Daoy (cell line): ENCODE results near the gene SLC12A4. TPM values are rescaled to one million over a fixed set of nuclear protein-coding genes. Genes with fewer than 3 reads are reported as not detected.

Experiments used
- DNase-seq: peaks from one replicate; pipeline ENCODE4 v3.0.0-alpha.2; 2015; ENCODE audit warnings: low read depth
- total RNA-seq: library from RNA; depleted of rRNA; stranded (reverse); fragments of >200 nt; shearing (Covaris generic); gene quantifications from 2 replicates; pipeline ENCODE4 v1.2.3, GENCODE V29; 2014

SLC12A4 gene
- total RNA-seq, 1 experiment from 2014 or later, result 13.5 TPM

DNA sequence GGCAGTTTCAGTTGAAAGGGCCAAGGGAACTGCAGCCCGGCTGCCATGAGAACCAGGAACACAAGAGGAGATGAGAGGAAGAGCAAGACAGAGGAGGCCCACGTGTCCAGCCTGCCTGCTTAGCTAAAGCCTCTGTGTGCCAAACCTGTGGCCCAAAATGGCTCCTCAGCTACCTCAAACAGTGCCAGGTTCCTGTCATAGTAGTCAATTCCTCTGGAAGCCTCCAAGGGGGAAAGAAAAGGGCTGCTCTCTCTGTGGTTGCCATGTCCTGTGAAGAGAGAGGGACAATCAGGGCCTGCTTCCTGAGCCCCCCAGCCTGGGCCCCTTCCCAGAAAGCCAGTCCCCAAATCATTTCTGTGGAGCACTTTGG is 5.2 kb downstream of the SLC12A4 start:
- DNase-seq, result no peak

DNA sequence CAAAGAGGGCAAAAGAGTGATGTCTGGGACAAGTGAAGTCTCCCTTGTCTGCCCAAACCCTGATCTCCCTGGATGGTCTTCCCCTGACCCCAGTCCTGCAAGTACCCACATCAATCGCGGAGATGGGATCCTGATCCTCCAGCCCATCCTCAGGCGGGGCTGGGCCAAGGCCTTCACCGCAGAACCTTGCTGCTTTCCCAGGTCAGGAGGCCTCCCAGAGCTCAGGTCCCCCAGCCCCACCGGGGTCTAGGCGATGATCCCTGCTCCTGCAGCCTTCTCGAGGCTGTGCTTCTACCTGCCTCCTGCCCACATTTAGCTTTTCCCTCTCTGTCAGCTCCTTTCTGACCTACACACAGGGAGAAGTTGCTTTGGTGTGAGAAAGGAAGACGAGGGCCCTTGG is 6.3 kb downstream of the SLC12A4 start:
- DNase-seq, result no peak

DNA sequence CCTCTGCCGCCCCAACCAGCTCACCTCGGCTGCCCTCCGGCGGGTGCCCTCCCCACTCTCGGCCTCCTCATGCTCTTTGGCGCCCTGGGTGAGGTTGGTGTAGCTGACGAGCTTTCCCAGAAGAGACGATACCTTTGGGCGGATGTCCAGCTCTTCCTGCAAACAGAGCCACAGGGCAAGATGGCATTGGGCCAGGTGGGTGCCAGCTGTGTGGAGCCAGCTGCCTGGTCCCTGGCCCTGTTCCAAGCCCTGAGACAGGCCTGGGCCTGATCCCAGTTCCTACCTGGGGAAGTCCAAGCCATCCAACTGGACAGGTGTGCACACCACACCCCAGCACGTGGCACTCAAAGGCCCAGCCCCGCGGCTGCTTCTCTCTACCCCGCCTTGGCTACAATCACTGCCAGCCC is 6.9 kb downstream of the SLC12A4 start:
- DNase-seq, result no peak

GRCh38 chr16:67959536-67960329 is 8.7 kb downstream of the SLC12A4 start:
- DNase-seq, result peak; percentile 66

DNA sequence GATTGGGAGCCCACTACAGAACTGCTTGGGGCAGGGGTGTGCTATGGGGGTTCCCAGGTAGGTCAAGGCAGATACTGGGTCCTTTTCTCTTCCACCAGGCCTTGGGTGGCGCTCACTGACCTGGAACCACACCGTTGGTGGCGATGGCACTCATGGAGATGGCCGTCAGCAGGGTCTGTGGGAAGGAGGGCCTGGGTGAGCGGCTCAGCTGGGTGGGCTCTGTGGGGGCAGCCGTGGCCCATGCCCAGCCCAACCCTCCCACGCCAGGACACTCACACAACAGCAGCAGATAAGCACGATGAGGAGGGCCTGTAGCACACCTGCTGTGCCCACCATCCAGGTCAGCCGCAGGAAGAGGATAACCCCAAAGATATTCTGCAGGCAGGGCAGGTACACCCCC is 10.8 kb downstream of the SLC12A4 start:
- no peak for DNase-seq

- no peak for DNase-seq
These were observed 13.8 kb downstream of the SLC12A4 start for GRCh38 chr16:67954421-67955196.

DNA sequence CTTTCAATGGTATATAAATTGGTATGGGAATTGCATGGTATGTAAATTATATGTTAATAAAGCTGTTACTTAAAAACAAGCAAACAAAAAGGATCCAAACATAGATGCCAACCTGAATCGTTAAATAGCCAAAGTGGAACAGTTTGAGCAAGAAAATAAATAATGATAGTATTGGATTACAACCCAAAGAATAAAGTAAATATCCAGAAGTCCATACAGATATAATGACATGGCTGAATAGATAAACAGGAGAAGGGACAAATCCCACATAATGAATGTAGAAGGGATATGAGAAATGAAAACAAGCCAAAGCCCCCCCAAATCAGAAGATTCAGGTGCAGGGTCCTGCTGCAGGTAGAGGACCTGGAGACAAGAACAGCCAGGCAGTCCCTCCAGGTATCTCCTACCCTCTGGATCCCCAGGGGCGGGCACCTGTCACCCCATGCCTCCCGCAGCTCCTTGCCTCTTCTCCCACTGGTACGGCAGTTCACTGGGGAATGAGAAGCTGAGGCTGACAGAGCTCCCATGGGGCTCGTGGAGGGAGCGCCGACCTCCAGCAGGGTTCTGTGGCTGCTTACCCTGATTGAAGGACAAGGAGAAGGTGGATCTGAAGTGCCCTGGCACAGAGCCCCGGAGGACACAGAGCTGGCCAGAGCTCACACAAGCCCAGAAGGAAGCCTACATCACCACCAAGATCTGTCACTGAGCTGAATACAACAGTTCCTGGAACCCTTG is 14.6 kb downstream of the SLC12A4 start:
- DNase-seq, result no peak

- DNase-seq, result no peak
These were observed 17.0 kb downstream of the SLC12A4 start for GRCh38 chr16:67951485-67951884.

DNA sequence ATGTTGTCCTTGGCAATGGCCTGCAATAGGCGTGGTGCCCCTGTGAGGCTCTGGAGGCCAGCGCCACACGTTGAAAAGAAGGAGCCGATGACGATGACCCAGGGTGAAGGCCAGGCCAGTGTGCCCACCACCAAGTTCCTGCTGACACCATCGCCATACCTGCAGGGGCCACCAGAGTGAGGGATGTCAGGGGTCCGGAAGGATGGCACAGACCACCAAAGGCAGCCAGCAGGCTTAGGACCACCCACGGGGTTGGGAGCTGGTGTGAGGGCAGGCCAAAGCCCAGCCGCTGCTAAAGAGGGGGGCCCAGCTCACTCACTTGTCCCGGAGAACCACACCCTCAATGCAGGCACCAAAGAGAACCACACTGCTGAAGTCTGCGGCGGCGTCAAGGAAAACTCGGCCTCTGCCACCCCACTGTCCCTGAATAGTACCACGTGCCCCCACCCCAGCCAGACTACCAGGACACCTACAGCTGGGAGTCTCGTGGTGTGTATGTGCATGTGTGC is 18.0 kb downstream of the SLC12A4 start:
- no peak for DNase-seq

GRCh38 chr16:67949645-67950044 is 18.8 kb downstream of the SLC12A4 start:
- DNase-seq, result no peak

- no peak for DNase-seq
These were observed 20.4 kb downstream of the SLC12A4 start for GRCh38 chr16:67948015-67948414.

DNA sequence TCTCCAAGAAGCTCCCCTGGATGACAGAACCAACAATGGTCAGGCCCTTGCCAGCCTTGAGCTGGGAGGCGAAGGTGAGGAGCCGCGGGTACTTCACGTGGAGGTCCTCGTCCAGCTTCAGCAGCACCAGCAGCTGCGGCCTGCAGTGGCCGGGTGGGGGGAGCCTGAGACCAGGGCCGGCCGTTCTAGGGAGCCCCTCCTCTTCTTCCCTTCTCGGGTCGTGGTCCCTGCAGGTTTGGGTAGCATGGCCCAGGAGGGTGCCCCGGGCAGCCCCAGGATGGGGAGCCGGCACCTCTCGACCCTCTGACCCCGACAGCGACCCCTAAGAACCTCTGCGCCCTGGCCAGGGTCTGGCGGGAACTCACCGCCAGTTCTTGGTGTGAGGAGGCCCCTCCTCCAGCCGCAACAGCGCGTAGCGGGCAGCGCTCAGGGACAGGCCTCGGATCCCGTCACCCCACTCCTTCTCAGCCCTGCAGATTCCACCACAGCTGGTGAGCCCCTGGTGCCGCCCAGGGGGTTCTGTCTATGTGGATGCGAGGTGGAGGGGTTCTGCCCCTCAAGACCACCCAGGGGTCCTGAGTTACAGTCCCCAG is 21.4 kb downstream of the SLC12A4 start:
- DNase-seq, result no peak

DNA sequence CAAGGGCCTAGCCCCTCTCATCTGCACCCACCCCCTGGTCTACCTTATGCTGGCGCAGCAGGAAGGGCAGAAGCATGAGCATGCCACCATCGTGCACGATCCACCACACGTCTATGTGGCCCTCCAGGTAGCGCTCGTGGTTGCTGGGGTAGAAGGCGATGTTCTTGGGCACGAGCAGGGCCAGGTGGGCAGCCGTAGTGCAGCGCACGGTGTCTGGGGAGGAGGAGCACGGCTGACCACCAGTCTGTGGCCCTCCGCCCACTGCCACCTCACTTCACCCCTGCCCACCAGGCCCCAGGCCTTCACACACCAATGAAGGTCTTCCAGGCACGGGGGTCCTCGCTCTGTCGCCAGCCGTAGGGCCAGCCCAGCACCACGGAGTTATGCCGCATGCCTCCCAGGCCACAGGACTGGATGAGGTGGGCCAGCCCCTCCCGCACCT is 22.3 kb downstream of the SLC12A4 start:
- no peak for DNase-seq

GRCh38 chr16:67945392-67945933 is 23.0 kb downstream of the SLC12A4 start:
- DNase-seq, result no peak

- DNase-seq, result no peak
These were observed 23.6 kb downstream of the SLC12A4 start for GRCh38 chr16:67944690-67945391.

DNA sequence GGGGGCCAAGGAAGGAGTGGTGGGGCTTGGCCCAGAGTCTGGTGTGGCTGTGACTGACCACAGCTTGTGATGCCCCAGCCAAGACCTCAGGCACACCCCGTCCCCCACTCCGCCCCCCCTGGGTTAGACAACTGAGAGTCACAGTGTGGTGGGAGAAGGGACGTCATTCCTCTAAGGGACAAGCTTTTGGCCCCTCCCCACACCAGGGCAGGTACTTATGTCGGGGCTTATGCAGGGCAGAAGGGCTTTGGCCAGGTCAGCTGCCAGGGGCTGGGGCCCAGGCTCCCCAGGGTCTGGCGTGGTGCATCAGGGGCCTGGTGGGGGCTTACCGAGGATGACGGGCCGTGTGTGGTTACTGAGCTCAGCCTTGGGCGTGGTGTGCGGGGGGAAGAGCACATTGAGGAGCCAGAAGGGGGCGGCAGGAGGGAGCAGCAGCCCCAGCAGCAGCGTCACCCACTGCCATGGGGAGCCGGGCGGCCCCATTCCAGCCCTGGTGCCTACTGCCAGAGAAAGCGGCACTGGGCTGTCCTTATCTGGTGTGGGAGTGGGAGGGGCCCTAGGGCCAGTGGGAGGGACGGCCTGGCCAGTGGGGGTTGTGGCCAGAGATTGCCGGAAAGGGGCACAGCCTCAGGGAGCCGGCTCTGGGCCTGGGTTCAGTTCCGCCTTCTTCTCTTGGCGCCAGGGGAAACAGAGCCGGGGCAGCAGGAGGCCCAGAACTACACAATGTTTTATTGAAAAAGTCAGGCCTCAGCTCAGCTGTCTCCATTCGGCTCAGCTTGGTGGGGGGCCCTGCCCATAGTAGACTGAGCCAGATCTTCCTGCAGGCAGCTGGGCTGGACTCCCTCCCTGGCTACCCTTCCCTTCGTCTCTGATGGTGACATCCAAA is 24.6 kb downstream of the SLC12A4 start, which contains the start of gene LCAT:
LCAT (minus strand) TSS at position 502 of the 886 bp plus-strand sequence; CDS start at position 483, 19 bp downstream.
- DNase-seq, result no peak

DNA sequence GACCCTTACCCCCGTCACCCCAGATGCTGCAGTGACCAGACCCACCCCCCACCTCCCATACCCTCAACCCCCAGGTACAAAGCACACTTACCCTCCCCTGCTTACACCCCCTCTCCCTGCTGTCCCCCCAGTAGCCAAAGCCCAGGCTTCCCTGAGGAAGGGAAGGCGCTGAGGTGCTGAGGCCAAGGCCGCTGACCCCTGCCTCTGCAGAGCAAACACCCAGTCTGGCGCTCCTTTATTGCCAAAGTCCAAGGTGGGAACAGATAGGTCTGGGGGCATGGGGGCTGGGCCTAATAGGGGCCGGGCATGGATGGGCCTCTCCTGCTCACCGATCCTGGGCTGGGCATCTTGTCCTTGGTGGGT is 25.2 kb downstream of the SLC12A4 start:
- DNase-seq, result no peak

DNA sequence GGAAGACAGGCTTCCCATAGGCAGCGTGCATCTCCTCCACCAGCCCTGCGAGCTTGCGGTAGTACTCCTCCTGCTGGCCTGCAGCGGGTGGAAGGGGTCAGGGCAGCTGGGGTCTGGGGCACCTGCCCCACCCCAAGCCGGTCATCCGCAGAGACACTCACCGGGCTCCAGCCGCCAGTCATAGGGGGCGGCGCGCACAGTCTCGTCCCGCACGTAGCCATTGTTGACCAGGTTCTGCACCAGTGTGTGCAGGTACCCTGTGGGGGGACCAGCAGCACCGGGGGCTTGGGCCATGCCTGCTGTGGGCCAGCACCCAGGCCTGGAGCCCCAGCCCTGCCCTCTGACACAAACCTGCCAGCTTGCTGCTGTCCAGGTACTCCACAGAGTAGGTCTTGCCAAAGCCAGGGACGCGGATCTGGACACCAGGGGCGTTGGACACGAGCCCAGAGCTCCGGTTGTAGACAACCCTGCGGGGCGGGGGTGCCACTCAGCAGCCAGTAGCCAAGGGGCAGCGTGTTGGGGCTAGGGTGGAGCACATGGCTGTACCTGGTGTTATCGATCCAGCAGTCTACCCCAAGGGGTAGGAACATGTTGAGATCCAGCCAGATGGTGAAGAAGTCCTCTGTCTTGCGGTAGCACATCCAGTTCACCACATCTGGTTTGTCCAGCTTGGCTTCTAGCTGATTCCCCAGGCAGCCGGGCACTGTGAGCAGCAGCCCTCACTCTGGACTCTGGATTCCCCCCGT is 25.8 kb downstream of the SLC12A4 start:
- no peak for DNase-seq

DNA sequence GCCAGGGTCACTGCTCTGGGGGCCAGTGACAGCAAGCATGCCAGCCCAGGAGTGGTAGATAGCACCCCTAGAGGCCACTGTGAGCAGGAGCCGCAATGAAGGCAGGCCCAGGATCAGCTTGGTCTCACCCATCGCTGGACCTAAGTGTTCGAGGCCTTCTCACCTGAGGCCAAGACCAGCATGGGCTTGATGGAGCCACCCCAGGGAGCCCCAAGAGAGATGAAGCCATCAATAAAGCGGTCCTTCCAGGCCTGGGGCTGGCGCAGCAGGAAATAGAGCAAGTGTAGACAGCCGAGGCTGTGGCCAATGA is 26.3 kb downstream of the SLC12A4 start:
- DNase-seq, result peak; percentile 38
